OCI-LY7 (cell line): ENCODE results near the gene LDLRAD4. TPM values are rescaled to one million over a fixed set of nuclear protein-coding genes. Genes with fewer than 3 reads are reported as not detected.

Experiments used
- BruUV-seq: library from RNA; stranded (reverse); fragments of 400-500 nt; replicated peaks from 2 replicates; lab custom pipeline; 2021; lab: Mats Ljungman, UMichigan
- CTCF ChIA-PET: fragments of 300-600 bp; sonication (Branson Sonifier 250); formaldehyde crosslinking; loops from one replicate; lab custom pipeline; 2022; ENCODE audit warnings: antibody characterized with exemption; ENCODE audit not compliant: unreplicated experiment; lab: Charles Lee
- POLR2A ChIA-PET: fragments of 300-600 bp; sonication (Branson Sonifier 250); formaldehyde crosslinking; loops from one replicate; lab custom pipeline; 2022; ENCODE audit warnings: antibody characterized with exemption; lab: Charles Lee
- DNase-seq: peaks from one replicate; pipeline ENCODE4 v3.0.0-alpha.2; 2015; ENCODE audit warnings: low spot score
- H2AFZ ChIP-seq: fragments of 200-600 bp; sonication (generic), shearing (Covaris generic); 2 replicates; pipeline ENCODE4 v1.6.1; 2014; ENCODE audit warnings: mild to moderate bottlenecking, antibody characterized with exemption, low read length, moderate library complexity
- H3K27ac ChIP-seq: fragments of 200-600 bp; sonication (generic); 2 replicates; pipeline ENCODE4 v1.5.1; 2014; ENCODE audit warnings: mixed run types, low read depth, mild to moderate bottlenecking, moderate library complexity, low read length, inconsistent platforms; ENCODE audit not compliant: poor library complexity, severe bottlenecking
- H3K36me3 ChIP-seq: fragments of 200-600 bp; sonication (generic); 2 replicates; pipeline ENCODE4 v1.6.1; 2014; ENCODE audit warnings: mild to moderate bottlenecking, antibody characterized with exemption, low read length, moderate library complexity, mixed read lengths; ENCODE audit not compliant: insufficient read depth
- H3K4me1 ChIP-seq: fragments of 200-600 bp; sonication (generic); 2 replicates; pipeline ENCODE4 v1.5.1; 2014; ENCODE audit warnings: mild to moderate bottlenecking, low read length; ENCODE audit not compliant: insufficient read depth, poor library complexity, severe bottlenecking
- H3K4me2 ChIP-seq: fragments of 200-600 bp; sonication (generic); 2 replicates; pipeline ENCODE4 v1.6.1; 2014; ENCODE audit warnings: mild to moderate bottlenecking, low read length
- H3K4me3 ChIP-seq: fragments of 200-600 bp; sonication (generic); 2 replicates; pipeline ENCODE4 v1.5.1; 2014; ENCODE audit warnings: mild to moderate bottlenecking, low read depth, low read length; ENCODE audit not compliant: poor library complexity, severe bottlenecking
- H3K79me2 ChIP-seq: fragments of 200-600 bp; sonication (generic); 2 replicates; pipeline ENCODE4 v1.6.1; 2016; ENCODE audit warnings: low read depth, mild to moderate bottlenecking, low read length, moderate library complexity, mixed read lengths; ENCODE audit not compliant: insufficient read depth
- H3K9me2 ChIP-seq: fragments of 200-600 bp; sonication (generic); 2 replicates; pipeline ENCODE4 v1.6.1; 2016; ENCODE audit warnings: mild to moderate bottlenecking, low read length, mixed read lengths; ENCODE audit not compliant: insufficient read depth
- H3K9me3 ChIP-seq: fragments of 200-600 bp; sonication (generic); 2 replicates; pipeline ENCODE4 v1.6.1; 2014; ENCODE audit warnings: mild to moderate bottlenecking, mixed run types, low read length, mixed read lengths
- H4K20me1 ChIP-seq: fragments of 200-600 bp; sonication (generic); 2 replicates; pipeline ENCODE4 v1.6.1; 2014; ENCODE audit warnings: mild to moderate bottlenecking, antibody characterized with exemption, low read length, moderate library complexity, mixed read lengths; ENCODE audit not compliant: insufficient read depth
- EZH2phosphoT487 ChIP-seq: fragments of 200-600 bp; sonication (generic); IDR thresholded peaks from 2 replicates; pipeline ENCODE4 v1.6.1; 2018; ENCODE audit warnings: low read depth, borderline replicate concordance, mild to moderate bottlenecking, mixed run types, antibody characterized with exemption, low read length, moderate library complexity, mixed read lengths
- intact Hi-C: fragments of 100-400 bp; cut with micrococcal nuclease; formaldehyde crosslinking; loops from one replicate; pipeline ENCODE4 v1.10.0; 2022; ENCODE audit not compliant: unreplicated experiment
- total RNA-seq, 2 experiments: library from RNA; depleted of rRNA in 1 of 2; stranded (reverse); fragments of >200 nt in 1 of 2; shearing (Covaris generic) in 1 of 2; gene quantifications; 2 replicates each; pipeline ENCODE4 v1.2.3, GENCODE V29; 2014 to 2022
- TF ChIP-seq, protein P1 (sequence below): fragments of 200-600 bp; sonication (generic); conservative IDR thresholded peaks from 2 replicates; pipeline ENCODE4 v1.5.1; 2014; ENCODE audit warnings: mild to moderate bottlenecking, antibody characterized with exemption, low read length, moderate library complexity, mixed read lengths

The LDLRAD4 gene
- total RNA-seq, 2 experiments from 2014 or later, result 26.2 to 43.8 TPM

DNA sequence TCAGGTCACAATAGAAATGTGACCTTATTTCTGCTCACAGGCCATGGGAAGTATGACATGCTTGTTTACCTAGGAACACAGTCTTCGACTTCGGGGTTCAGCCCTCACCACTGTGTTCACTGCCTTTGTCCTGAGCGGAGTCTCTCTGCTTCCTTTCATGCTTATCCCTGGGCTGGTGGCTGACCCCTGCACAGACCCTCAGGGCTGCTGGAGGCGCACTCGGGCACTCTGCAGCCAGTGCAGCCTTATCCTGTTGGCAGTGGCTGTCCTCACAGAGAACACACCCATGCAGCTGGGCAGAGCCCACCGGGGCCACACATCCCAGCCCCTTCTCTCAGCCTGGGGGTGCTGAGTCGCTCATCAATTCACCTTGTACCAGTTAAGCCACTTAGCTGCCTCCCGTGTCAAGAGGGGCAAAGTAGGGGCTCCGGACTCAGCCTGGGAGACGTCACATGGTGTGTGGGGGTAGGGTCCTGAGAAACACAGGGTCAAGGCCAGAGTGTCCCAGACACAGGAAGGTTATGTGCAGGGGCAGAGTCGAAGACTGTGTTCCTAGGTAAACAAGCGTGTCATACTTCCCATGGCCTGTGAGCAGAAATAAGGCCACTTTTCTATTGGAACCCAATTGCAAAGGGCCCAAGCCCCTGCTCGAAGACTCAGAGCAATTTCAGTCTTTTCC is 400.3 kb downstream of the LDLRAD4 start:
- H3K4me1 ChIP-seq, result peaks cover 46% of the 10 kb centered on the region
- no TSS peak for BruUV-seq
- ChIA-PET CTCF (no interaction called here), POLR2A (no interaction called here)
- H3K27ac ChIP-seq, result no peak overlapping the region
- no peaks in the 10 kb centered on the region for H3K9me2 ChIP-seq
- intact Hi-C loops, result loop anchor here (5.0 kb wide), 2 partner anchors 103 to 152 kb away; no protein-coding TSS in a partner anchor
- DNase-seq, result no peak
- H3K9me3 ChIP-seq, result no peaks in the 10 kb centered on the region
- H3K4me3 ChIP-seq, result no peak overlapping the region
- H3K36me3 ChIP-seq, result peaks cover 34% of the 10 kb centered on the region; the same call in 1 of the 2 replicates
- TF ChIP-seq EZH2phosphoT487, result no peak
- TF ChIP-seq, protein P1, sequence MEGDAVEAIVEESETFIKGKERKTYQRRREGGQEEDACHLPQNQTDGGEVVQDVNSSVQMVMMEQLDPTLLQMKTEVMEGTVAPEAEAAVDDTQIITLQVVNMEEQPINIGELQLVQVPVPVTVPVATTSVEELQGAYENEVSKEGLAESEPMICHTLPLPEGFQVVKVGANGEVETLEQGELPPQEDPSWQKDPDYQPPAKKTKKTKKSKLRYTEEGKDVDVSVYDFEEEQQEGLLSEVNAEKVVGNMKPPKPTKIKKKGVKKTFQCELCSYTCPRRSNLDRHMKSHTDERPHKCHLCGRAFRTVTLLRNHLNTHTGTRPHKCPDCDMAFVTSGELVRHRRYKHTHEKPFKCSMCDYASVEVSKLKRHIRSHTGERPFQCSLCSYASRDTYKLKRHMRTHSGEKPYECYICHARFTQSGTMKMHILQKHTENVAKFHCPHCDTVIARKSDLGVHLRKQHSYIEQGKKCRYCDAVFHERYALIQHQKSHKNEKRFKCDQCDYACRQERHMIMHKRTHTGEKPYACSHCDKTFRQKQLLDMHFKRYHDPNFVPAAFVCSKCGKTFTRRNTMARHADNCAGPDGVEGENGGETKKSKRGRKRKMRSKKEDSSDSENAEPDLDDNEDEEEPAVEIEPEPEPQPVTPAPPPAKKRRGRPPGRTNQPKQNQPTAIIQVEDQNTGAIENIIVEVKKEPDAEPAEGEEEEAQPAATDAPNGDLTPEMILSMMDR, result no peak
- peaks cover 52% of the 10 kb centered on the region for H3K79me2 ChIP-seq
- no peak overlapping the region for H2AFZ ChIP-seq
- H3K4me2 ChIP-seq, result peak overlapping the region; percentile 99; the same call in 1 of the 2 replicates
- H4K20me1 ChIP-seq, result no peaks in the 10 kb centered on the region

DNA sequence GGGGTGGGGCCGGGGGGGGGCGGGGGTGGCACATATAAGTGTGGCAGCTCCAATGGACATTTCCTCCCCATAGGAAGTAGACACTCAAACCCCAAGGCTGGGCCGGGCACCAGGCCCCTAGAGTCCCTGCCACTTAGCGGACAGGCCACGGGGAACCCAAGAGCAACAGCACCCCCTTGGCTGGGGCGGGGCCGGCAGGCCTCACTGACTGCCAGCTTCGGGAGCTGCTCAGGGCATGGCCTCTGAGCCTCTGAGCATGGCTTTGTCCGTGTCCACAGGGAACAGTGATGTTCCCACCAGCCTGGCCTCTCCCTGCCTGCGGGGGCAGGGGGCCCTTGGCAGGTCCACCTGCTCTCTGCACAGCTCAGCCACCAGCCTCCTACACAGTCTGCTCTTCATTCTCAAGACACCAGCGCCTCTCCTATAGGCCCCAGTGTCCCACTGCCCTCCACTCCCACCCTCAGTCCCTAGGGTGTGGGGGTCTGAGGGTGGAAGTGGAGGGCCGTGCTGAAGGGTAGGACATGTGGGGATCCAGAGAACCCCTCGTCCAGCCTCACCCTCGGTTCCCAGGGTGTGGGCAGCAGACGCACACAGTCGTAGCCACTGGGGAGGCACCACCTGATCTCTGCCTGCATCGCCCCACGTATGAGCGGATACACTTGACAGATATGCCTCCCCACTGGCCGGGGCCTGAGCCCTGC is 401.1 kb downstream of the LDLRAD4 start:
- H3K4me1 ChIP-seq, result peaks cover 43% of the 10 kb centered on the region
- ChIA-PET POLR2A (no interaction called here), CTCF (no interaction called here)

More for the DNA sequence above, 401.1 kb downstream of the LDLRAD4 start:
- Histone ChIP-seq H4K20me1 (no peaks in the 10 kb centered on the region), H3K9me3 (no peaks in the 10 kb centered on the region), H2AFZ (no peak overlapping the region), H3K27ac (no peak overlapping the region), H3K79me2 (peaks cover 45% of the 10 kb centered on the region), H3K4me3 (no peak overlapping the region), H3K9me2 (no peaks in the 10 kb centered on the region), H3K4me2 (no peak overlapping the region; the same call in 1 of the 2 replicates), H3K36me3 (peaks cover 36% of the 10 kb centered on the region; the same call in 1 of the 2 replicates)
- BruUV-seq, result no TSS peak
- no peak for DNase-seq
- no peak for TF ChIP-seq EZH2phosphoT487
- TF ChIP-seq, protein P1, result no peak
- intact Hi-C loops, result loop anchor here (5.0 kb wide), 2 partner anchors 103 to 152 kb away; no protein-coding TSS in a partner anchor
